AG04449 (cell line): ENCODE data around the gene C11orf21.

ENCODE experiments used
- CTCF ChIA-PET: fragments of 350-600 bp; formaldehyde crosslinking; extraction: SDS; loops from one replicate; lab custom pipeline; 2021; ENCODE audit warnings: antibody characterized with exemption; lab: Yijun Ruan, JAX
- POLR2A ChIA-PET: fragments of 400-600, 350-600 bp; formaldehyde crosslinking; extraction: SDS; loops from one replicate; lab custom pipeline; 2020; ENCODE audit warnings: antibody characterized with exemption, inconsistent platforms; lab: Yijun Ruan, JAX
- DNase-seq: peaks from one replicate; pipeline ENCODE4 v3.0.0-alpha.2; 2010; ENCODE audit warnings: low read depth, low spot score
- H3K4me3 ChIP-seq: 2 replicates; pipeline ENCODE4 v1.5.1; 2011; ENCODE audit warnings: low read depth, mild to moderate bottlenecking, control low read depth, low read length
- CTCF ChIP-seq: IDR thresholded peaks from one replicate; pipeline ENCODE4 v1.5.1; 2011; ENCODE audit warnings: mild to moderate bottlenecking, moderate library complexity, low read length, control low read depth, inconsistent platforms; ENCODE audit not compliant: insufficient read depth; ENCODE audit errors: missing control alignments

The C11orf21 gene

DNA sequence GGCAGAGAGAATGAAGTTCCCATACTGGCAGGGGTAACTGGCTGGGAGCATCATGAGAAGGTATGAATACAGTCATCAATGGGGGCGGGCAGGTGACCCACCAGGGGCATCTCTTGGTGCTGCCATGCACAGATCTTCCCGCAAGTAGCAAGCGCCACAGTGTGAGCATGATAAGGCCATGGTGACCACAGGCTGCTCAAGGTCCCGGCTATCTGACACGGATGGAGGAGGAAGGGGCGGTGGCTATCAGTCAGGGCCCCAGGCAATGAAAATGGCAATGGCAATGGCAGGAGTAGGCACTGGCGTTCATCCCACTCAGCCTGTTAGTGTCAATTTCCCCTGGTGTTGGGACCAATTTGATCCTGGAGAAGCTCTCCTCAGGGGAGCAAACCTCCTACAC is 53.0 kb downstream of the C11orf21 start:
- TF ChIP-seq CTCF: no peak
- ChIA-PET CTCF (no interaction called here), POLR2A (no interaction called here)
- DNase-seq: no peak
- H3K4me3 ChIP-seq: no peak overlapping the region

DNA sequence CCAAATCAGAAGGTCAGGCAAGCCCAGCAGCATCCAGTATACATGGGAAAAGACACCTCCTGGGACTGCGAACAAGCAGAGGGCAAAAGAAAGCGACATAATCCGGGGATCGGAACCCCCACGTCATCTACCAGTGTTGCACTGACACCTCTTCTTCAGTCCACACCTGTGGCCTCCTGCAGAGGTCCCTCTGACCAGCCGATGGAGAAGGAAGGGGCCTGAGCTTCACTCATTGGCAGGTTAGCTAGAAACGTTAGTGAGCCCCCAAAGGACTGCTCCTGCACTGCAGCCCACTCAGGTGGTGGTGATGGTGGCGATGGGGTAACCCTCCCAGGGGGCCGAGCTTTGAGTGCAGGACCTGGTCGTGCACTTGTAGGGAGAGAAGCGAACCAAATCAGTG is 53.5 kb downstream of the C11orf21 start:
- POLR2A ChIA-PET: no interaction called here
- H3K4me3 ChIP-seq: no peak overlapping the region
- TF ChIP-seq CTCF: no peak
- DNase-seq: no peak
- CTCF ChIA-PET: no interaction called here

GRCh38 chr11:2247496-2247895 is 54.2 kb downstream of the C11orf21 start:
- DNase-seq: no peak
- ChIA-PET POLR2A (no interaction called here), CTCF (no interaction called here)
- no peak for TF ChIP-seq CTCF
- H3K4me3 ChIP-seq: no peak overlapping the region
